ENCODE measurements around the gene ACCSL.

- TF ChIP-seq POLR2A (IDR thresholded peaks at IDR 0.05), result peak; percentile 53 to 72 (median 67)
- TF ChIP-seq, protein P1, sequence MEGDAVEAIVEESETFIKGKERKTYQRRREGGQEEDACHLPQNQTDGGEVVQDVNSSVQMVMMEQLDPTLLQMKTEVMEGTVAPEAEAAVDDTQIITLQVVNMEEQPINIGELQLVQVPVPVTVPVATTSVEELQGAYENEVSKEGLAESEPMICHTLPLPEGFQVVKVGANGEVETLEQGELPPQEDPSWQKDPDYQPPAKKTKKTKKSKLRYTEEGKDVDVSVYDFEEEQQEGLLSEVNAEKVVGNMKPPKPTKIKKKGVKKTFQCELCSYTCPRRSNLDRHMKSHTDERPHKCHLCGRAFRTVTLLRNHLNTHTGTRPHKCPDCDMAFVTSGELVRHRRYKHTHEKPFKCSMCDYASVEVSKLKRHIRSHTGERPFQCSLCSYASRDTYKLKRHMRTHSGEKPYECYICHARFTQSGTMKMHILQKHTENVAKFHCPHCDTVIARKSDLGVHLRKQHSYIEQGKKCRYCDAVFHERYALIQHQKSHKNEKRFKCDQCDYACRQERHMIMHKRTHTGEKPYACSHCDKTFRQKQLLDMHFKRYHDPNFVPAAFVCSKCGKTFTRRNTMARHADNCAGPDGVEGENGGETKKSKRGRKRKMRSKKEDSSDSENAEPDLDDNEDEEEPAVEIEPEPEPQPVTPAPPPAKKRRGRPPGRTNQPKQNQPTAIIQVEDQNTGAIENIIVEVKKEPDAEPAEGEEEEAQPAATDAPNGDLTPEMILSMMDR (IDR thresholded peaks at IDR 0.05), result peak; percentile 85 to 95 (median 86)
Observed at GRCh38 chr11:44095506-44096359, 48.0 kb downstream of the ACCSL start, which contains the start of gene EXT2.

All from body of pancreas (tissue), 4 donors.